ENCODE results near the gene RAB25. TPM values are rescaled to one million over a fixed set of nuclear protein-coding genes. Genes with fewer than 3 reads are reported as not detected.
"Not testable (repeated sequence)": the region's sequence is repeated elsewhere in the genome, so short reads cannot be mapped to it uniquely, and the experiment has no call there.

The RAB25 gene
- total and polyA plus RNA-seq, 5 experiments from 2014 or later, result 0.81 to 2.0 (median 1.1) TPM

- POLR2A ChIA-PET, H3K27ac Mint-ChIP-seq, H3K9me3 Mint-ChIP-seq, DNase-seq, H3K27me3 Mint-ChIP-seq, H3K4me1 Mint-ChIP-seq, H3K4me3 Mint-ChIP-seq, ATAC-seq: not testable (repeated sequence)
- H3K36me3 Mint-ChIP-seq, result peaks cover 0 to 26% (median 3%) of the 10 kb centered on the region in 3 donors
Observed at GRCh38 chr1:156034991-156035390, 26.0 kb upstream of the RAB25 start.

GRCh38 chr1:156042828-156043227 lies 18.1 kb upstream of the RAB25 start:
- DNase-seq, result no peak
- Mint-ChIP-seq H3K27me3 (no peaks in the 10 kb centered on the region), H3K27ac (peak overlapping the region in 1 of 10 donors; percentile 79), H3K36me3 (peaks cover 0 to 49% (median 12%) of the 10 kb centered on the region in 3 donors), H3K9me3 (no peaks in the 10 kb centered on the region), H3K4me3 (no peak overlapping the region), H3K4me1 (peaks cover 0 to 7% (median 6%) of the 10 kb centered on the region in 4 donors)
- no peak for ATAC-seq
- POLR2A ChIA-PET, result no interaction called here

GRCh38 chr1:156045076-156045475 lies 15.9 kb upstream of the RAB25 start:
- H3K27me3 Mint-ChIP-seq, result no peaks in the 10 kb centered on the region
- peaks cover 0 to 7% (median 6%) of the 10 kb centered on the region in 4 donors for H3K4me1 Mint-ChIP-seq
- no peaks in the 10 kb centered on the region for H3K9me3 Mint-ChIP-seq
- H3K27ac Mint-ChIP-seq, result peak overlapping the region in 3 of 10 donors; percentile 4 to 36 (median 13)
- POLR2A ChIA-PET, result interaction anchor here (0.6 kb wide), 1 partner anchor 392 kb away, joined by 3 read pairs; no protein-coding TSS in a partner anchor
- ATAC-seq, result no peak
- no peak for DNase-seq
- H3K4me3 Mint-ChIP-seq, result no peak overlapping the region
- H3K36me3 Mint-ChIP-seq, result peaks cover 0 to 54% (median 9%) of the 10 kb centered on the region in 3 donors

GRCh38 chr1:156048663-156049258 lies 12.2 kb upstream of the RAB25 start:
- DNase-seq (no peak), ATAC-seq (no peak)
- POLR2A ChIA-PET, result no interaction called here
- Mint-ChIP-seq H3K27ac (no peak overlapping the region), H3K9me3 (no peaks in the 10 kb centered on the region), H3K4me1 (peaks cover 11 to 25% (median 18%) of the 10 kb centered on the region in 4 donors), H3K4me3 (no peak overlapping the region), H3K27me3 (no peaks in the 10 kb centered on the region), H3K36me3 (peaks cover 0 to 28% (median 0%) of the 10 kb centered on the region in 3 donors)

- Mint-ChIP-seq H3K9me3 (no peaks in the 10 kb centered on the region), H3K27ac (peak overlapping the region in 1 of 10 donors; percentile 31), H3K4me3 (peak overlapping the region in 1 of 10 donors; percentile 63), H3K4me1 (peaks cover 14 to 29% (median 25%) of the 10 kb centered on the region in 4 donors), H3K27me3 (no peaks in the 10 kb centered on the region), H3K36me3 (peaks cover 0 to 22% (median 0%) of the 10 kb centered on the region in 3 donors)
- DNase-seq, result no peak
- POLR2A ChIA-PET, result interaction anchor here (0.6 kb wide), 1 partner anchor 101 kb away, joined by 3 read pairs; no protein-coding TSS in a partner anchor
- no peak for ATAC-seq
Observed at GRCh38 chr1:156050376-156050775, 10.6 kb upstream of the RAB25 start.

GRCh38 chr1:156051011-156051725 lies 9.8 kb upstream of the RAB25 start:
- Mint-ChIP-seq H3K27ac (peak overlapping the region in 1 of 10 donors; percentile 10), H3K4me1 (peaks cover 16 to 34% (median 31%) of the 10 kb centered on the region in 4 donors), H3K36me3 (peaks cover 0 to 20% (median 0%) of the 10 kb centered on the region in 3 donors), H3K27me3 (no peaks in the 10 kb centered on the region), H3K4me3 (peak overlapping the region in 5 of 10 donors; percentile 5 to 72 (median 22)), H3K9me3 (no peaks in the 10 kb centered on the region)
- POLR2A ChIA-PET, result interaction anchor here (0.6 to 1.3 kb wide), 3 partner anchors 29 to 778 kb away, joined by 3 to 4 read pairs (median 3); partner anchors contain the start of gene CLK2
- ATAC-seq (no peak), DNase-seq (no peak)

- H3K4me3 Mint-ChIP-seq, result peak overlapping the region; percentile 86 to 100 (median 92)
- peak overlapping the region; percentile 58 to 91 (median 88) for H3K27ac Mint-ChIP-seq
- ATAC-seq (peak; percentile 51 to 52), DNase-seq (peak; percentile 59 to 87 (median 68))
- no peaks in the 10 kb centered on the region for H3K27me3 Mint-ChIP-seq
- peaks cover 20 to 39% (median 36%) of the 10 kb centered on the region in 4 donors for H3K4me1 Mint-ChIP-seq
- H3K36me3 Mint-ChIP-seq, result peaks cover 0 to 23% (median 0%) of the 10 kb centered on the region in 3 donors
- no peaks in the 10 kb centered on the region for H3K9me3 Mint-ChIP-seq
- POLR2A ChIA-PET, result interaction anchor here (0.6 to 1.9 kb wide), 5 partner anchors 31 to 972 kb away, joined by 3 to 12 read pairs (median 4); partner anchors contain the start of genes KHDC4 and SSR2
Observed at GRCh38 chr1:156052862-156053767, 7.8 kb upstream of the RAB25 start.

- POLR2A ChIA-PET, result interaction anchor here (0.7 to 1.9 kb wide), 3 partner anchors 33 to 416 kb away, joined by 3 to 12 read pairs (median 4); partner anchors contain the start of gene SSR2
- H3K27ac Mint-ChIP-seq, result peak within 1 kb of the TSS; percentile 81 to 97 (median 94)
- no peaks in the 10 kb centered on the region for H3K27me3 Mint-ChIP-seq
- H3K4me1 Mint-ChIP-seq, result peaks cover 20 to 39% (median 36%) of the 10 kb centered on the region in 4 donors
- H3K4me3 Mint-ChIP-seq, result peak within 1 kb of the TSS; percentile 90 to 100 (median 96)
- peak; percentile 71 to 93 (median 80) for DNase-seq
- H3K36me3 Mint-ChIP-seq, result peaks cover 0 to 23% (median 0%) of the 10 kb centered on the region in 3 donors
- peak; percentile 49 to 58 for ATAC-seq
- no peaks in the 10 kb centered on the region for H3K9me3 Mint-ChIP-seq
Observed at GRCh38 chr1:156053768-156054499, 7.0 kb upstream of the RAB25 start, which contains the start of gene UBQLN4. Gene UBQLN4 (minus strand): TSS chr1:156053798. CDS start chr1:156053701, 97 bp downstream.

GRCh38 chr1:156054500-156055280 lies 6.3 kb upstream of the RAB25 start, which contains the start of gene LAMTOR2:
Gene LAMTOR2 (plus strand): TSS chr1:156054782. CDS start chr1:156054890, 108 bp downstream.
- peak within 1 kb of the TSS; percentile 81 to 97 (median 94) for H3K27ac Mint-ChIP-seq
- peak; percentile 89 to 96 (median 93) for DNase-seq
- H3K4me1 Mint-ChIP-seq, result peaks cover 20 to 39% (median 36%) of the 10 kb centered on the region in 4 donors
- H3K9me3 Mint-ChIP-seq, result no peaks in the 10 kb centered on the region
- ATAC-seq, result peak; percentile 79 to 83
- POLR2A ChIA-PET, result interaction anchor here (0.7 to 1.9 kb wide), 2 partner anchors 34 to 78 kb away, joined by 3 to 12 read pairs; partner anchors contain the start of gene SSR2
- peak within 1 kb of the TSS; percentile 90 to 100 (median 96) for H3K4me3 Mint-ChIP-seq
- no peaks in the 10 kb centered on the region for H3K27me3 Mint-ChIP-seq
- peaks cover 0 to 16% (median 0%) of the 10 kb centered on the region in 3 donors for H3K36me3 Mint-ChIP-seq

GRCh38 chr1:156055281-156056048 lies 5.5 kb upstream of the RAB25 start:
- Mint-ChIP-seq H3K27me3 (no peaks in the 10 kb centered on the region), H3K36me3 (peaks cover 0 to 15% (median 0%) of the 10 kb centered on the region in 3 donors), H3K9me3 (no peaks in the 10 kb centered on the region), H3K4me3 (peak overlapping the region; percentile 90 to 100 (median 96)), H3K4me1 (peaks cover 20 to 39% (median 36%) of the 10 kb centered on the region in 4 donors), H3K27ac (peak overlapping the region in 7 of 10 donors; percentile 62 to 96 (median 92))
- ATAC-seq (no peak), DNase-seq (no peak)
- POLR2A ChIA-PET, result no interaction called here

Measured in naive thymus-derived CD8-positive, alpha-beta T cell (primary cell).